GM10248 (cell line): ENCODE data around the gene PACSIN1.

Experiments used
- CTCF ChIA-PET: fragments of 300-600 bp; sonication (Branson Sonifier 250); formaldehyde crosslinking; extraction: SDS; loops from one replicate; lab custom pipeline; 2021; ENCODE audit warnings: antibody characterized with exemption; lab: Yijun Ruan, JAX
- POLR2A ChIA-PET: fragments of 350-650 bp; sonication (Branson Sonifier 250); formaldehyde crosslinking; extraction: SDS; loops from one replicate; lab custom pipeline; 2020; ENCODE audit warnings: antibody characterized with exemption; lab: Yijun Ruan, JAX
- DNase-seq: peaks from one replicate; pipeline ENCODE4 v3.0.0; 2012; ENCODE audit errors: extremely low spot score
- TF ChIP-seq, protein P1 (sequence below): IDR thresholded peaks from 2 replicates; pipeline ENCODE4 v1.5.1; 2012; ENCODE audit warnings: mild to moderate bottlenecking, low read depth; ENCODE audit errors: extremely low read depth, missing control alignments, control extremely low read depth

Gene PACSIN1

DNA sequence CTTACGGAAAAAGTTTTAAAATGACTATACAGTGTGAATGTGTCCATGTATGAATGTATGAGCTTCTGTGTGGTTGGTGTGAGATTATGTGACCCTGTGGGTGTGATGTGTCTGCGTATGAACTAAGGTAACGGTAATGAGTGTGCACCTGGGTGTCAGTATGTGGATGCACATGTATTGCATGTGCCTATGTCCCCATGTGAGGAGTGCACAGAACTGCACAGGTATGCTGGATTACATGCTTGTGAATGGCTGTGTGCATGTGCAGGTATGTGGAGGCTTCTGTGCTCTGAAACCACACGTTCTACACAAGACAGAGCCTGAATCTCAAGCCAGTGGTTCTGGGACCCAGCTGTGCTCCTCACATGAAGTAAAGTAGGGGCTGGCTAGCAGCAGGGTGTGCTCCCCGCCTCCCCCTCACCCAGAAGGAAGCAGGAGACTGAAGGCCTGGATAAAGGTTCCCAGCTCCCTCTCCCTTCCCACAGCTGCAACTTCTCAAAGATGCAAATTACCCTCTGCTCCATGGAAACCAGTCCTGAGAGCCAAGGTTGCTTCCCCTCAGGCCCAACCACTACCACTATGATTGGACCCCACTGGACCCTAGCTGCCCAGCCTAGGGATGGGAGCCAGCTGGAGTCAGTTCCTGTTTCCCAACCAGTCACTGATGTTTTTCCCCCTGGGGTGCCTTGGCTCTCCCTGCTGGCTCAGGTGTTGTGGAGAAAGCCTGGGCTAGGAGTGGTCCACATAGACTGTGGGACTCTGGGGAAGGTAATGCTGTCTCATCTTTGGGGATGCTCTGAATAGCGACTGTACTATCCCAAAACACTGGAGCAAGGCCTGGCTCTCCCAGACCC lies 115.1 kb downstream of the PACSIN1 start:
- no peak for DNase-seq
- ChIA-PET POLR2A (no interaction called here), CTCF (interaction anchor here (1.5 to 6.5 kb wide), 2 partner anchors 11 to 29 kb away, joined by 3 to 28 read pairs; no protein-coding TSS in a partner anchor)
- TF ChIP-seq, protein P1, sequence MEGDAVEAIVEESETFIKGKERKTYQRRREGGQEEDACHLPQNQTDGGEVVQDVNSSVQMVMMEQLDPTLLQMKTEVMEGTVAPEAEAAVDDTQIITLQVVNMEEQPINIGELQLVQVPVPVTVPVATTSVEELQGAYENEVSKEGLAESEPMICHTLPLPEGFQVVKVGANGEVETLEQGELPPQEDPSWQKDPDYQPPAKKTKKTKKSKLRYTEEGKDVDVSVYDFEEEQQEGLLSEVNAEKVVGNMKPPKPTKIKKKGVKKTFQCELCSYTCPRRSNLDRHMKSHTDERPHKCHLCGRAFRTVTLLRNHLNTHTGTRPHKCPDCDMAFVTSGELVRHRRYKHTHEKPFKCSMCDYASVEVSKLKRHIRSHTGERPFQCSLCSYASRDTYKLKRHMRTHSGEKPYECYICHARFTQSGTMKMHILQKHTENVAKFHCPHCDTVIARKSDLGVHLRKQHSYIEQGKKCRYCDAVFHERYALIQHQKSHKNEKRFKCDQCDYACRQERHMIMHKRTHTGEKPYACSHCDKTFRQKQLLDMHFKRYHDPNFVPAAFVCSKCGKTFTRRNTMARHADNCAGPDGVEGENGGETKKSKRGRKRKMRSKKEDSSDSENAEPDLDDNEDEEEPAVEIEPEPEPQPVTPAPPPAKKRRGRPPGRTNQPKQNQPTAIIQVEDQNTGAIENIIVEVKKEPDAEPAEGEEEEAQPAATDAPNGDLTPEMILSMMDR, result no peak

DNA sequence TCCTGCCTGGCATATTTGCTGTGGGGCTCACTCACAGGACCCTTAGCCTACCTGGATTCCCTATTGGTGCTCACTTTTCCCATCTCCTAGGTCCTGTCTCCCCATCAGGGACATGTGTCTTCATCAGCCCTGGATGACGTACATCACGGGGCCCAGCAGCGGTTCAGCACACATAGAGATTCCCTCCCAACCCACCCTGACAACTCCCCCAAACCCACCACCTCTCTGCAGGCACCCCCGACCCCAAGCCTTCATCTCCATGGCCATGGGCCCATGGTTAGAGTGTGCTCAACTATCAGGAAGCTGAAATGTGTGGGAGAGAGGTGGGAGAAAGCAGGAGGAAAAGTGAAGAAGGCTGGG lies 115.7 kb downstream of the PACSIN1 start:
- TF ChIP-seq, protein P1, result no peak
- DNase-seq, result no peak
- CTCF ChIA-PET, result interaction anchor here (0.7 to 6.5 kb wide), 3 partner anchors 11 to 332 kb away, joined by 3 to 28 read pairs (median 3); no protein-coding TSS in a partner anchor
- POLR2A ChIA-PET, result no interaction called here

DNA sequence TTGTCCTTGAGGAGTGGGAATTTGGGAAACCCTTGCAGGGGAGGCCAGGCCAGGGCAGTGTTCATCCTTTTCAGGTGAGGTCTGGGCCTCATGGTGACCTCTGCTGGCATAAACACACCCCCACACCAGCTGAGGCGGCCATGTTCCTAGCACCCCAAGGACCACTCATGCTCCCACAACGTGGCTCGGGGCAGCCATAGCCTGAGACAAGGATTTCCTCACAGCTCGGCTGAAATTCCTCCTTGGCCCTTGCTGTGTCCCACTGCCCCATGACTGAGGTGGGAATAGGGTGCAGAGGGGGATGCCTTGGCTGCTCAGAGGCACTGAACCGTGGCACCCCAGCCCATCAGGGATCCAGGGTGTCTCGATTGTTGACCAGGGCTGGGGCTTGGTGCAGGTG lies 117.6 kb downstream of the PACSIN1 start:
- TF ChIP-seq, protein P1, result peak; percentile 18
- DNase-seq, result no peak
- POLR2A ChIA-PET, result no interaction called here
- CTCF ChIA-PET, result interaction anchor here (6.5 kb wide), 1 partner anchor 26 kb away, joined by 28 read pairs; no protein-coding TSS in a partner anchor

DNA sequence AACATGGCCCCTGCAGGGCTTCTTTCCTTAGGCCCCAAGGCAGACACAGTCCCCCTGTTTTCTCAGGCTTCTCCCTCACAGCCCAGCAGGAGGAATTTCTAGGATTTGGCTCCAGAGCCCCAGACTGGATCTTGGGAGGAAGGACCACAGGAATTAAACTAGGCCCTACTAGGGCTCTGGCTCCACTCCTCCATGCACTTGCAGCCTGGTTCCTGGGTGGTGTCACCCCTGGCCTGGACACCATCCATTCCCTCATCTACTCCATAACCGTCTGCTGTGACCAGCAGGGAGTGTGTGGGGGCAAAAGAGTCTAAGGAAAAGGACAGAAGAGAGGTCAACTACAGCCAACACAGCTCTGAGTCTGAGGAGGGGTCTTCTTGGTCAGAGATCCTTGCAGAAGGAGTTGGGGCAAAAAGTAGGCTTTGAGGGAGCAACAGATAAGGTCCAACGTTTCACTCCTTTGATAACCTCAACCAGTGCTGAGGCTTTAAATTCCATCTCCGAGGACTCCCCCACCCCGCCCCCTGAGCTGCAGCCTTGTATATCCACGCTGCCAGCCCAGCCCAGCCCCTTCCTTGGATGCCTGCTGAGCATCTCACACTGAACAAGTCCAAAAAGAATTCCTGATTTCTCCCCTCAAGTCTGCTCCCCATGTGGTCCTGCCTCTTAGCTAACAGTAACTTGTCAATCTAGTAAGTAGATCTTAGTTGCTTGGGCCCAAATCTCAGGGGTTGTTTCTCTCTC lies 118.2 kb downstream of the PACSIN1 start:
- CTCF ChIA-PET, result interaction anchor here (6.5 kb wide), 1 partner anchor 26 kb away, joined by 28 read pairs; no protein-coding TSS in a partner anchor

DNA sequence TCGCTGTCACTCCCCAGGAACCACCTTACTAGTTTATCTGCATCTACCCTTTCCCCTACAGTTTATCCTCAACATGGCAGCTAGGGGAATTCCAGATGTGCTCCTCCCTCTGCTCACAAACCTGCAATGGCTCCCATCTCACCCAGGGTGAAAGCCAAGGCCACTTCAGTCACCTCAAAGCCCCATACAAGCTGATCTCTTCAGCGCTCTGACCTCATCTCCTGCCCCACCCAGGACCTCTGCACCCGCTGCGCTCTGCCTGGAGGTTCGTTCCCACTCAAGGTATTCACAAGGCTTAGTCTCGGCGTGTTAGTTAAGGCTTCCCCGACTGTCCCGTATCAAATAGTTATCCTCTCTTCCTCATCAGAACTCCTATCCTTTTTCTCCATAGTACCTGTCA lies 118.8 kb downstream of the PACSIN1 start:
- ChIA-PET CTCF (interaction anchor here (1.0 to 6.5 kb wide), 2 partner anchors 16 to 25 kb away, joined by 3 to 28 read pairs; no protein-coding TSS in a partner anchor), POLR2A (no interaction called here)
- TF ChIP-seq, protein P1, result no peak
- no peak for DNase-seq

More for the DNA sequence above, 118.2 kb downstream of the PACSIN1 start:
- TF ChIP-seq, protein P1, result no peak
- POLR2A ChIA-PET, result no interaction called here
- DNase-seq, result no peak
